CD14-positive monocyte (primary cell): ENCODE measurements around the gene ZNF768. TPM values are rescaled to one million over a fixed set of nuclear protein-coding genes. Genes with fewer than 3 reads are reported as not detected.
A peak's percentile ranks its signal among the peaks of the same experiment; 100 is the strongest.

Experiments
- DNase-seq, 3 donors: peaks; one replicate each; pipeline ENCODE4 v3.0.0-alpha.2; 2011 to 2022
- H2AFZ ChIP-seq: 2 replicates; pipeline ENCODE4 v1.6.0; 2012; ENCODE audit warnings: mild to moderate bottlenecking, low read depth, low read length, inconsistent platforms; ENCODE audit not compliant: insufficient read depth, poor library complexity, severe bottlenecking
- H3K27ac ChIP-seq, 2 donors: 1 replicate in 1 of 2; 2 replicates in 1 of 2; pipeline ENCODE4 v1.5.1; 2012 to 2013; ENCODE audit warnings: low read length in 2 of 2, control low read depth in 1 of 2, inconsistent platforms in 1 of 2, low read depth in 1 of 2, mild to moderate bottlenecking in 1 of 2
- H3K27me3 ChIP-seq, 2 donors: one replicate each; pipeline versions ENCODE4 v1.6.0 to v1.6.1; 2011 to 2013; ENCODE audit warnings: low read length in 2 of 2; ENCODE audit not compliant: control insufficient read depth in 2 of 2, insufficient read depth in 2 of 2
- H3K36me3 ChIP-seq, 2 donors: replicated peaks in 1 of 2; 1 replicate in 1 of 2; 2 replicates in 1 of 2; pipeline versions ENCODE4 v1.5.1 to v1.6.1; 2012 to 2013; ENCODE audit warnings: low read length in 2 of 2, control low read depth in 1 of 2, inconsistent platforms in 1 of 2, mild to moderate bottlenecking in 1 of 2; ENCODE audit not compliant: insufficient read depth in 2 of 2, control insufficient read depth in 1 of 2
- H3K4me1 ChIP-seq, 2 donors: 1 replicate in 1 of 2; 2 replicates in 1 of 2; pipeline versions ENCODE4 v1.5.1 to v1.6.1; 2012 to 2013; ENCODE audit warnings: low read length in 2 of 2, control low read depth in 1 of 2, inconsistent platforms in 1 of 2, mild to moderate bottlenecking in 1 of 2, moderate library complexity in 1 of 2; ENCODE audit not compliant: insufficient read depth in 2 of 2, control insufficient read depth in 1 of 2
- H3K4me2 ChIP-seq: replicated peaks from 2 replicates; pipeline ENCODE3; 2012; ENCODE audit warnings: low read length, moderate library complexity, mild to moderate bottlenecking; ENCODE audit not compliant: poor library complexity, severe bottlenecking; ENCODE audit errors: extremely low read depth
- H3K4me3 ChIP-seq, 3 experiments: fragments of 200-600 bp in 1 of 3; sonication (generic) in 1 of 3; replicated peaks in 1 of 3; 1 replicate in 2 of 3; 2 replicates in 1 of 3; pipeline ENCODE4 v1.5.1; 2011 to 2013; ENCODE audit warnings: low read length in 3 of 3, mild to moderate bottlenecking in 3 of 3, control low read depth in 2 of 3, low read depth in 2 of 3, inconsistent platforms in 1 of 3, moderate library complexity in 1 of 3
- H3K79me2 ChIP-seq: 2 replicates; pipeline ENCODE4 v1.6.0; 2012; ENCODE audit warnings: mild to moderate bottlenecking, control low read depth, inconsistent platforms, low read length, moderate library complexity; ENCODE audit not compliant: insufficient read depth
- H3K9ac ChIP-seq: 2 replicates; pipeline ENCODE4 v1.6.0; 2017; ENCODE audit warnings: low read length, mild to moderate bottlenecking; ENCODE audit not compliant: insufficient read depth, poor library complexity, severe bottlenecking
- H3K9me3 ChIP-seq, 2 donors: replicated peaks in 1 of 2; 1 replicate in 1 of 2; 2 replicates in 1 of 2; pipeline versions ENCODE4 v1.5.1 to v1.6.1; 2012 to 2013; ENCODE audit warnings: low read length in 2 of 2, control low read depth in 1 of 2; ENCODE audit not compliant: control insufficient read depth in 1 of 2, insufficient read depth in 1 of 2
- H4K20me1 ChIP-seq: 2 replicates; pipeline ENCODE4 v1.6.0; 2012; ENCODE audit warnings: mild to moderate bottlenecking, low read length, control low read depth, moderate library complexity; ENCODE audit not compliant: insufficient read depth
- H3K27ac Mint-ChIP-seq, 7 donors: one replicate each; pipeline ENCODE4 v1.8.0; 2020; ENCODE audit warnings: mild to moderate bottlenecking in 7 of 7, mixed read lengths in 7 of 7, moderate library complexity in 6 of 7, inconsistent platforms in 2 of 7
- H3K27me3 Mint-ChIP-seq, 3 donors: one replicate each; pipeline ENCODE4 v1.8.0; 2021 to 2022; ENCODE audit warnings: low read depth in 3 of 3, mild to moderate bottlenecking in 3 of 3, mixed read lengths in 3 of 3, moderate library complexity in 3 of 3, inconsistent platforms in 1 of 3
- H3K36me3 Mint-ChIP-seq, 2 donors: one replicate each; pipeline ENCODE4 v1.8.0; 2020; ENCODE audit warnings: mixed read lengths in 2 of 2, inconsistent platforms in 1 of 2, mild to moderate bottlenecking in 1 of 2
- H3K4me1 Mint-ChIP-seq: one replicate; pipeline ENCODE4 v1.8.0; 2020; ENCODE audit warnings: mild to moderate bottlenecking, mixed read lengths
- H3K4me3 Mint-ChIP-seq, 2 donors: one replicate each; pipeline ENCODE4 v1.8.0; 2020; ENCODE audit warnings: mild to moderate bottlenecking in 2 of 2, mixed read lengths in 2 of 2, moderate library complexity in 1 of 2
- H3K9me3 Mint-ChIP-seq, 7 donors: one replicate each; pipeline ENCODE4 v1.8.0; 2020 to 2022; ENCODE audit warnings: mixed read lengths in 7 of 7, mild to moderate bottlenecking in 6 of 7, moderate library complexity in 6 of 7, inconsistent platforms in 2 of 7
- WGBS: methylation state at CpG from one replicate; pipeline ENCODE4 v1.1.5; 2013; ENCODE audit warnings: missing lambda C conversion rate; ENCODE audit not compliant: insufficient coverage; 5-methylcytosine and 5-hydroxymethylcytosine counted together
- intact Hi-C, 2 donors: fragments of 100-400 bp; cut with micrococcal nuclease; formaldehyde crosslinking; loops; one replicate each; pipeline versions ENCODE4 v1.15.0 to v1.15.1; 2023
- polyA plus RNA-seq, 3 donors: library from polyadenylated mRNA; depleted of rRNA in 1 of 3; unstranded in 2 of 3; stranded (reverse) in 1 of 3; fragments of 300-500 nt in 2 of 3; fragments of >200 nt in 1 of 3; fragmentation: Illumina TruSeq in 2 of 3; gene quantifications; 1 replicate in 2 of 3; 2 replicates in 1 of 3; pipeline ENCODE4 v1.2.3, GENCODE V29; 2012 to 2021
- small RNA-seq: library from RNA; depleted of rRNA; stranded (forward); fragments of <200 nt; gene quantifications from one replicate; pipeline ENCODE3, GENCODE V24; 2012; ENCODE audit warnings: low read depth; ENCODE audit not compliant: insufficient read length
- TF ChIP-seq, protein P1 (sequence below): fragments of 200-600 bp; IDR thresholded peaks from one replicate; pipeline ENCODE4 v1.8.0; 2022; ENCODE audit warnings: antibody characterized with exemption, mild to moderate bottlenecking

Gene ZNF768
- polyA plus RNA-seq, 3 donors, result 2.8 to 13.4 (median 3.0) TPM

DNA sequence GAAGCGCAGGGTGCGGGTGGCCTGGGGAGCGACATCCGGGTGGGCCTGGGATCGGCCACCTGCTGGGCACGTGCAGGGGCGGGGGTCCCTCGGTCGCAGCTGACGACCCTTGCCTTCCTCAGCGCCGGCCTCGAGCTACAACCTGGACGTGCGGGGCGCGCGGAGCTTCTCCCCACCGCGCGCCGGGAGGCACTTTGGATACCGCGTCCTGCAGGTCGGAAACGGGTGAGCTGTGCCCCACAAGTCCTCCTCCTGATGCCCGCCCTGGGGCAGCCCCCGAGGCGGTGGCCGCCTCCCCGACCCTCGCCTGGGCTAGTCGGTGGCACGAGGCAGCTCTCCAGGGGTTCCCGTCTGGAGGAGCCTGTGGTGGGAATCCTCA, 52.3 kb downstream of the ZNF768 start:
- WGBS, result 71% methylated on average over 35 of the region's 35 CpGs
- Histone ChIP-seq H3K4me2 (peak overlapping the region; percentile 93), H4K20me1 (peaks cover 58% of the 10 kb centered on the region), H2AFZ (no peak overlapping the region), H3K79me2 (peaks cover 86% of the 10 kb centered on the region), H3K4me3 (peak overlapping the region; percentile 60 to 94 (median 68)), H3K4me1 (peaks cover 67 to 87% of the 10 kb centered on the region in 2 donors), H3K27me3 (no peaks in the 10 kb centered on the region), H3K36me3 (peaks cover 35 to 46% of the 10 kb centered on the region in 2 donors), H3K9ac (peak overlapping the region; percentile 63), H3K27ac (peak overlapping the region; percentile 86 to 91), H3K9me3 (no peaks in the 10 kb centered on the region)
- Mint-ChIP-seq H3K9me3 (peaks cover 0 to 3% (median 0%) of the 10 kb centered on the region in 7 donors), H3K4me3 (peak overlapping the region; percentile 95 to 96), H3K36me3 (peaks cover 32 to 42% of the 10 kb centered on the region in 2 donors), H3K27ac (peak overlapping the region; percentile 93 to 99 (median 98)), H3K4me1 (peaks cover 82% of the 10 kb centered on the region), H3K27me3 (no peaks in the 10 kb centered on the region)
- intact Hi-C loops, result no loop called here
- TF ChIP-seq, protein P1, sequence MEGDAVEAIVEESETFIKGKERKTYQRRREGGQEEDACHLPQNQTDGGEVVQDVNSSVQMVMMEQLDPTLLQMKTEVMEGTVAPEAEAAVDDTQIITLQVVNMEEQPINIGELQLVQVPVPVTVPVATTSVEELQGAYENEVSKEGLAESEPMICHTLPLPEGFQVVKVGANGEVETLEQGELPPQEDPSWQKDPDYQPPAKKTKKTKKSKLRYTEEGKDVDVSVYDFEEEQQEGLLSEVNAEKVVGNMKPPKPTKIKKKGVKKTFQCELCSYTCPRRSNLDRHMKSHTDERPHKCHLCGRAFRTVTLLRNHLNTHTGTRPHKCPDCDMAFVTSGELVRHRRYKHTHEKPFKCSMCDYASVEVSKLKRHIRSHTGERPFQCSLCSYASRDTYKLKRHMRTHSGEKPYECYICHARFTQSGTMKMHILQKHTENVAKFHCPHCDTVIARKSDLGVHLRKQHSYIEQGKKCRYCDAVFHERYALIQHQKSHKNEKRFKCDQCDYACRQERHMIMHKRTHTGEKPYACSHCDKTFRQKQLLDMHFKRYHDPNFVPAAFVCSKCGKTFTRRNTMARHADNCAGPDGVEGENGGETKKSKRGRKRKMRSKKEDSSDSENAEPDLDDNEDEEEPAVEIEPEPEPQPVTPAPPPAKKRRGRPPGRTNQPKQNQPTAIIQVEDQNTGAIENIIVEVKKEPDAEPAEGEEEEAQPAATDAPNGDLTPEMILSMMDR, result no peak
- no peak for DNase-seq

Small RNA genes within 50 kb of the gene (small RNA-seq; reads per million reads assigned to genes)
- gene MIR4518, result 0.94 reads per million
- gene RNU7-61P, result not detected

Other genes starting within 250 kb of the ZNF768 start
- gene CD2BP2, start 171.3 kb downstream of the ZNF768 start, polyA plus RNA-seq, result 10 to 100 TPM; 23.9 to 31.8 (median 31.0) TPM
- gene TBC1D10B, start 156.1 kb downstream of the ZNF768 start, polyA plus RNA-seq, result 10 to 100 TPM; 12.2 to 36.0 (median 13.8) TPM
- 1 to 10 TPM in 2 of 3 donors, not detected in 1; 1.6 to 1.9 TPM for gene MYL11, start 151.8 kb downstream of the ZNF768 start, polyA plus RNA-seq
- gene SEPTIN1, start 144.0 kb downstream of the ZNF768 start, polyA plus RNA-seq, result under 1 TPM; 0.31 to 0.60 (median 0.49) TPM
- 1 to 10 TPM in 1 of 3 donors, under 1 TPM in 2; 0.67 to 1.4 (median 0.93) TPM for gene ZNF48, start 131.1 kb downstream of the ZNF768 start, polyA plus RNA-seq
- gene ZNF771, start 119.0 kb downstream of the ZNF768 start, polyA plus RNA-seq, result under 1 TPM; 0.39 to 0.68 (median 0.51) TPM
- 10 to 100 TPM; 10.5 to 45.5 (median 32.2) TPM for gene DCTPP1, start 96.5 kb downstream of the ZNF768 start, polyA plus RNA-seq
- gene SEPHS2, start 80.7 kb downstream of the ZNF768 start, polyA plus RNA-seq, result 10 to 100 TPM; 12.8 to 56.4 (median 54.2) TPM
- gene ITGAL, start 53.8 kb downstream of the ZNF768 start, polyA plus RNA-seq, result 100 to 1,000 TPM in 2 of 3 donors, 10 to 100 TPM in 1; 56.8 to 474 (median 109) TPM
- 1 to 10 TPM; 4.1 to 6.6 (median 4.4) TPM for gene ZNF747, start 8.3 kb upstream of the ZNF768 start, polyA plus RNA-seq
- gene ZNF764, start 31.8 kb upstream of the ZNF768 start, polyA plus RNA-seq, result 1 to 10 TPM in 2 of 3 donors, under 1 TPM in 1; 0.94 to 4.6 (median 1.0) TPM
- 10 to 100 TPM; 10.3 to 24.1 (median 18.9) TPM for gene ZNF688, start 45.1 kb upstream of the ZNF768 start, polyA plus RNA-seq
- gene ZNF785, start 59.1 kb upstream of the ZNF768 start, polyA plus RNA-seq, result 1 to 10 TPM in 2 of 3 donors, under 1 TPM in 1; 0.67 to 9.0 (median 1.1) TPM
- gene ZNF689, start 83.8 kb upstream of the ZNF768 start, polyA plus RNA-seq, result 10 to 100 TPM in 1 of 3 donors, 1 to 10 TPM in 2; 4.1 to 11.2 (median 8.0) TPM
- 10 to 100 TPM in 2 of 3 donors, 1 to 10 TPM in 1; 6.1 to 32.6 (median 10.4) TPM for gene PRR14, start 124.4 kb upstream of the ZNF768 start, polyA plus RNA-seq
- 10 to 100 TPM in 1 of 3 donors, 1 to 10 TPM in 2; 1.4 to 44.8 (median 2.1) TPM for gene FBRS, start 131.9 kb upstream of the ZNF768 start, polyA plus RNA-seq
- 10 to 100 TPM in 1 of 3 donors, 1 to 10 TPM in 2; 3.0 to 16.0 (median 6.3) TPM for gene SRCAP, start 172.6 kb upstream of the ZNF768 start, polyA plus RNA-seq
- gene PHKG2, start 221.9 kb upstream of the ZNF768 start, polyA plus RNA-seq, result 100 to 1,000 TPM in 1 of 3 donors, 10 to 100 TPM in 2; 45.4 to 115 (median 54.2) TPM
- gene CFAP119, start 235.5 kb upstream of the ZNF768 start, polyA plus RNA-seq, result 10 to 100 TPM in 1 of 3 donors, 1 to 10 TPM in 2; 2.4 to 25.3 (median 3.5) TPM
- gene RNF40, start 235.8 kb upstream of the ZNF768 start, polyA plus RNA-seq, result 10 to 100 TPM; 14.8 to 53.5 (median 34.9) TPM